Islet of Langerhans (tissue), 1 donor: ENCODE measurements around the gene GAA.

Source experiments
- FAIRE-seq: peaks from one replicate; lab custom pipeline; 2011; peaks lifted over from hg19 to GRCh38; lab: Jason Lieb, UNC

Gene GAA

GRCh38 chr17:80101011-80101945, at the start of gene GAA:
GAA (plus strand) TSS chr17:80101581; CDS start chr17:80104587, 3,006 bp downstream.
- no peak for FAIRE-seq

DNA sequence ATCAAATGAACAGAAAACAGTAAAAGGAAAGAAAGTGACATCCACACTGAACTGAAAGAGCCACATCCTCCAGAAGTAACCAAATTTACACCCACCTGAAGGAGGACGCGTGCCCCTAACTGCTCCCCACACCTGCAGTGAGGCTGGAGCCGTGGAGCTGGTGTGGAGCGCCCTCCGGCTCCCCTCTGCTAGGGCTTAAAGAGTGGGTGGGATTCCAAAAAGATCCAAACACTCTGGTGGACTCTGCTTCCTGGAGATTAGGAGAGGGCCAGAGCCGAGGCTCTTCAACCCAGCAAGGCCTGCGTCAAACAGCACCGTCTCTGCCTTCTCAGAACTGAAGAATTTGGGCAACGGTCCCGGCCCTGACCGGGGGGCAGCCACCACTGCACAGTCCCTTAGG, 49.7 kb upstream of the GAA start:
- FAIRE-seq = no peak

DNA sequence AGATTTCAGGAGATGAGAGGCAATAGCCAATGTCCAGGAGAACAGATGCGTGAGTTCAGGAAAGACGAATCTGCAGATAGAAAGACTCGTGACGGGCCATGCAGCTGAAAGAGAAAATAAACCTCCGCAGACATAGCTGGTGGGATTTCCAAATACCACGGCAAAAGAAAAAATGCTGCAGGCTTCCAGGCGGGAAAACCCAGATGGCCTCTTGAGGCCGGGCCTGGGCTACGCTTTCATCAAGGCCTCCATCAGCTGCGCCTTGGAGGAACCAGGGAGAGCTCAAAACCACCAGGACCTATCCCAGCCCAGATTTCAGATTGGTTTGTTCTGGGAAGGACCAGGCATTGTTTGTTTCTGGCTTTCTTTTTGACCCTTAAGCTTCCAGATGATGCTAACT, 48.3 kb upstream of the GAA start:
- FAIRE-seq = no peak

DNA sequence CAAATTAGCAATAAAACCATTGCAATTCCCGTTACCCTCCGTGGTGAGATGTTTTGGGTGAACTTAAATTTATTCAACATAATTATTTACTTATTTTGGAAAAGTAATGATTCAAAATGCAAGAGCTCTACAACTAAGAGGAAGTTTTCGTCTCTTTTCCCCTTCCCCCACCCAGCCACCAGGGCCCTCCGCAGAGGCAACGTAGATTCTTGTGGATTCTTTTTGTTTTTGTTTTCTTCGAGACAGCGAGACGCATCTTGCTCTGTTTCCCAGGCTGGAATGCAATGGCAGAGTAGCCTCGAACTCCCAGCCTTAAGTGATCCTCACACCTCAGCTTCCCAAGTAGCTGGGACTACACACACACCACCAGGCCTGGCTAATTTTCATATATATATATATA, 45.8 kb upstream of the GAA start:
- FAIRE-seq = no peak

DNA sequence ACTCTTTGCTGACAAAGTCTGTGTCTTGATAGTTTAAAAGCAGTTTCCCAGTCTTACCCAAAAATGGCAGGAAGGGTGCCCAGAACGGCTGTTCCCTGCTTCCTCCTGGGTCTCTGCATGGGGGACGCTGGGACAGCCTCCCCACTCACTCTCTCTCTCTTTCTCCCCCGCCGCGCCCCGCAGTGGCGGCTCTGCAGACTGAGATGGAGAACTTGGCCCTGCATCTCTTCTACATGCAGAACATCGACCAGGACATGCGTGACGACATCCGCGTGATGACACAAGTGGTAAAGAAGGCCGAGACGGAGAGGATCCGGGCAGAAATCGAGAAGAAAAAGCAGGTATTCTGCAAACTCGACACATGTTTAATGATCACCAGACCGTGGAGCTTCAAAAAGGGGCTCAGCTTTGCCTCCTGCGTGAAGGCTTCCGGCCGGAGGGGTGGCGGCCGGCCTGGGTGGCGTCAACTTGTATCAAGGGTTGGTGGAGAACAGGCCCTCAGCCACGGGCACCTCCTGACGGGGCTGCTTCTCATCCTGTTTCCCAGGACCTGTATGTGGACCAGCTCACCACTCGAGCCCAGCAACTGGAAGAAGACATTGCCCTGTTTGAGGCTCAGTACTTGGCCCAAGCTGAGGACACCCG, 42.9 kb upstream of the GAA start:
- FAIRE-seq = no peak

- no peak for FAIRE-seq
Measured at GRCh38 chr17:80060644-80061043, 40.7 kb upstream of the GAA start.

GRCh38 chr17:80061421-80061820, 40.0 kb upstream of the GAA start:
- no peak for FAIRE-seq

DNA sequence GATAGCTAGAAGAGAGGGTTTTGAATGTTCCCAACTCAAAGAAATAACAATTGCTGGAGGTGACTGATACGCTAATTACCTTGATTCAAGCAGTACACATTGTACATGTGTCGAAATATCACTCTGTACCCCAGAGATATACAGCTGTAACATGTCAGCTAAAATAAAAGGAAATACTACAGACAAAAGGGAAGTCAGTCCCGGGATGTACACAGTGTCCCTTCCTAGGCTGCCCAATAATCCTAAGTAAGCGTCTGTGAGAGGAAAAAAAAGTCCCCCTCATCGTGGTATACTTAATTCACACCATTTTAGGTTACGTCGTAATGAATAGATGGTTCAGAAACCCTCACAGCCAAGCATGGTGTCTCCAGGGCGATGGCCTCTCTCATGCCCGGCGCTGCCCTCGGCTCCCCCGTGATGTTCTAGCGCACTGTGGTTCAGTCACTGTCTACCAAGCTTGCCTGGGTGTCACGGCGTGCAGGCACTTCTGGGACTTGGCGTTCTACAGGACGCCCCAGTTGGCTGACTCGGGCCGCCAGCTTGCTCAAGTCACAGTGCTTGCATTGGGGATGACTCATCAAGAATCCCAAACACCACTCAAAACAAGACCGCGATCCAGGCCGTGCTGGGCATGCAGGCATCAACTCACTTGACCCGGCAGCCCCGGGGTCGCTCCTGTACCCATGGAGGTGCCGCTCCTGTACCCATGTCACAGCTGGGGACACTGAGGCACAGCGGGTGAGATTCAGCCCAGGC, 37.4 kb upstream of the GAA start:
- FAIRE-seq = no peak

GRCh38 chr17:80064696-80065095, 36.7 kb upstream of the GAA start:
- FAIRE-seq = no peak

- FAIRE-seq = no peak
Measured at GRCh38 chr17:80065478-80066170, 35.8 kb upstream of the GAA start.

- no peak for FAIRE-seq
Measured at GRCh38 chr17:80067393-80067986, 33.9 kb upstream of the GAA start.

DNA sequence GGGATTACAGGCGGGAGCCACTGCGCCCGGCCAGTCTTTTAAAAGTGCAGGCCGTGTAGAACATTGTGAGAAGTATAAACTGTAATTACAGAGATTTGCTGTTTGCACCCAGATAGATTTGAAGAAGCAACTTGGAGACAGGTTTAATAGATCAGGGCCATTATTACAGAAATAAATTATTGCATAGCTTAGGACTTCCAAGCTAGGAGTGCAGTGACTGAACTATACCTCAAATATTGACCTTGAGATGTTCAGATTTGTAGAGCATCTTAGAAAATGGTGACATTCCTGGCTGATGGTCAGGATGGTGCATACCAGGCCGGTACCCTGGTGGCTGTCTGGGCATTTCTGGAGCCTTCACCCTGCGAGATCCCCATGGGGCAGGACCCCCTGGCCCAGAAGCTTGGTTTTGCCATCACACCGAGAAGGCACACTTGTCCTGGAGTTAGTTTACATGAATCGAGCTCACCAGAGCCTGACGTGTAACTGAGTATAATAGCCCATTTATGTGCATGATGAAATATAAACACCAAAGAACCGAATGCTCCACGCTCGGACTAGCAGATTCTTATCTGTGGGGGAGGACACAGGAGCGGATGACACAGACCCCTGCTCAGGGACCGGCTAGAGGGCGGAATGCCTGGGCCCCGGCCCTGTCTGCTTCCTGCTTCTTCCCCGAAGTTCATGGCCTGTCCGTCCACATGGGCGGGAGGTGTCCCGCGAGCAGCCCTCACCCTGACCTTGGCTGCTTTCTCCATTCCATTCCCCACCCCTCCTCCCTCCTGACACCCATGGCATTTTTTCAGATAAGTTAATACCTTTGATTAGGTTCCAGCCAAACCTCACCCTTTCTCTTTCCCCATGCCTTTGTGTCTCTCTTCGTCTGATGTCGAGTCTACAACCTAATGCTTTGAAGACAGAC, 32.8 kb upstream of the GAA start:
- FAIRE-seq = no peak

- FAIRE-seq = no peak
Measured at GRCh38 chr17:80070375-80071115, 30.8 kb upstream of the GAA start.

DNA sequence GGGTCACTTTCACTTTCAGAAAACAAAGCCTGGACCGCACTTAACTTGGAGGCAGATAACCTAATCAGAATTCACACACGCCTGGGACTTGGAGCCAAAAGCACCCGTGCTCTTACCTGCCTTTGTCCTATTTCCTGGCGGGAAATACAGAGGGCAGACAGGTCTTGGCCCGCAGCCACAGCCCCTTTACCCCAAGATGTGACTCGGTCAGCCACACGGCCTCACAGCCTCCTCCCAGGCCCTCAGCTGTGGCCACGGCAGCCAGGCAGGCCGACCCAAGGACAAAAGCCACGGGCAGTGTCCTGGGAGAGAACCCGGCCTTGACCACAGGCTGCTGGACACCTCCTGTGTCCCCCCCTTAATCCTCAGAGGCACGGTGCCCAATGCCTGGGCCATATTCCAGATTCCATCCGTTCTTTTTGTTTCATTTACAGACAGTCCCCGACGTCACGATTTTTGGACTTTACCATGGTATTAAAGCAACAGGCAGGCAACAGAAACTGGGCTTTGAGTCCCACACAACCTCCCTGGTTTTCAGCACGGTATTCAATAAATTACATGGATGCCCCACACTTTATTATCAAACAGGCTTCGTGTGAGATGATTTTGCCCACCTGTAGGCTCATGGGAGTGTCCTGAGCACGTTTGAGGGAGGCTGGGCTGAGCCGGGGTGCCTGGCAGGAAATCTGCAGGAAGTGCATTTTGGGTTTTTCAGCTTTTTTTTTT, 30.1 kb upstream of the GAA start:
- FAIRE-seq = no peak

GRCh38 chr17:80072410-80072809, 29.0 kb upstream of the GAA start:
- no peak for FAIRE-seq

GRCh38 chr17:80080081-80080480, 21.3 kb upstream of the GAA start:
- FAIRE-seq = no peak

DNA sequence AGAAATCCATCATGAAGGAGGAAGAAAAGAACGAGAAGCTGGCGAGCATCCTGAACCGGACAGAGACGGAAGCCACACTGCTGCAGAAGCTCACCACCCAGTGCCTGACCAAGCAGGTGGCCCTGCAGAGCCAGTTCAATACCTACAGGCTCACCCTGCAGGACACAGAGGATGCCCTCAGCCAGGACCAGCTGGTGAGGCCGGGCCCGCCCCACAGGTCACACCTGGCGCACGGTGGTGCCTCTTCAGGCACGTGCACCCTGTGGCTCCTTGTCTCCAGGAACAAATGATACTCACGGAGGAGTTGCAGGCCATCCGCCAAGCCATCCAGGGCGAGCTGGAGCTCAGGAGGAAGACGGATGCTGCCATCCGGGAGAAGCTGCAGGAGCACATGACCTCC, 19.8 kb upstream of the GAA start:
- no peak for FAIRE-seq

DNA sequence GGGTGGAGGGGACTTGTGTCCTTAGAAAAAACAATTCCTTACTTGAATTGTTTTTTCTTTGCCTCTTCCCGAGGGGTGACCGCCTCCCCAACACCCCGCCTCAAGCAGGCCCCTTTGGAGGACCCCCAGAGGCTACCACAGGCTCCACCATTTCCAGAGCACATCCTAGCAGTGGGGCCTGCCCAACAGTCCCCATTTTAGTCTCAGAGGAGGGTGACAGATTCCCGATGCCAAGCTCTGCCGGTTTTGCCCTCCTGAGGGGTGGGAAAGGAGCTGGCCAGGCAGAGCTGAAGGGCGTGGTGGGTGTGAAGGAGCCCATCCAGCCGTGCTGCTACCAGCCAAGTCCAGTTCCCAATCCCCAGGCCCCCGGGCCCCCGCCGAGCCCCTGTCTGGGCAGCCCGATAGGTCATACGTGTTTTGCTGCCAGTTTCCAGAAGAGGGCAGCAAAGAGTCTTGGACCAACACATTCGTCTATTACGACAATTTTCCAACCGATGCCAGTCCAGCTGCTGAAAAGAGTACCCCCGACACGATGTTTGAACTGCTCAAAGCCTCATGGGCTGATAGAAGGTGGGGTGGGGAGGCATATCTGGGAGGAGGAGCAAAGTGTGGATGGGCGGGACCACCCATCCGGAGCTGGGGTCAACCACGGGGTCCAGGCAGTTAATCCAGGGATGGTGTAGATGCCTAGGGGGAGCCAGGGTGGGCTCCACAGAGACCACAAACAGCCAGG, 18.8 kb upstream of the GAA start:
- FAIRE-seq = peak; percentile 92
